HUES6 (cell line): ENCODE measurements around the gene MAPKAP1.

Source experiments
- H3K27ac ChIP-seq: 2 replicates; pipeline ENCODE4 v1.7.0; 2013; ENCODE audit warnings: low read depth, mild to moderate bottlenecking, low read length, inconsistent platforms
- H3K27me3 ChIP-seq: 2 replicates; pipeline ENCODE4 v1.6.1; 2013; ENCODE audit warnings: low read length; ENCODE audit not compliant: control insufficient read depth, insufficient read depth
- H3K36me3 ChIP-seq: 2 replicates; pipeline ENCODE4 v1.6.1; 2013; ENCODE audit warnings: low read length; ENCODE audit not compliant: control insufficient read depth, insufficient read depth
- H3K4me1 ChIP-seq: 2 replicates; pipeline ENCODE4 v1.6.1; 2013; ENCODE audit warnings: low read length; ENCODE audit not compliant: control insufficient read depth, insufficient read depth
- H3K4me3 ChIP-seq: 2 replicates; pipeline ENCODE4 v1.5.1; 2013; ENCODE audit warnings: low read depth, low read length
- H3K9ac ChIP-seq: one replicate; pipeline ENCODE4 v1.6.1; 2013; ENCODE audit warnings: mild to moderate bottlenecking, low read length
- H3K9me3 ChIP-seq: 2 replicates; pipeline ENCODE4 v1.6.1; 2013; ENCODE audit warnings: low read depth, low read length; ENCODE audit not compliant: control insufficient read depth, insufficient read depth

Gene MAPKAP1

GRCh38 chr9:125446561-125447094 lies 260.4 kb downstream of the MAPKAP1 start:
- no peaks in the 10 kb centered on the region for H3K27me3 ChIP-seq
- no peak overlapping the region for H3K9ac ChIP-seq
- H3K4me1 ChIP-seq: peaks cover 5% of the 10 kb centered on the region; the same call in 1 of the 2 replicates
- no peak overlapping the region for H3K4me3 ChIP-seq
- H3K27ac ChIP-seq: no peak overlapping the region
- no peaks in the 10 kb centered on the region for H3K9me3 ChIP-seq
- H3K36me3 ChIP-seq: 0 out of 2 replicates have a peak, but pooled peaks cover 9% of the 10 kb centered on the region

GRCh38 chr9:125444956-125445506 lies 262.0 kb downstream of the MAPKAP1 start:
- Histone ChIP-seq H3K4me3 (no peak overlapping the region), H3K27ac (no peak overlapping the region), H3K9ac (no peak overlapping the region), H3K36me3 (peaks cover 8% of the 10 kb centered on the region), H3K9me3 (no peaks in the 10 kb centered on the region), H3K4me1 (peaks cover 5% of the 10 kb centered on the region; the same call in 1 of the 2 replicates), H3K27me3 (no peaks in the 10 kb centered on the region)

- no peak overlapping the region for H3K27ac ChIP-seq
- no peak overlapping the region for H3K4me3 ChIP-seq
- no peaks in the 10 kb centered on the region for H3K27me3 ChIP-seq
- peaks cover 15% of the 10 kb centered on the region for H3K36me3 ChIP-seq
- H3K4me1 ChIP-seq: peaks cover 5% of the 10 kb centered on the region; the same call in 1 of the 2 replicates
- no peaks in the 10 kb centered on the region for H3K9me3 ChIP-seq
- no peak overlapping the region for H3K9ac ChIP-seq
Measured at GRCh38 chr9:125444166-125444565, 262.8 kb downstream of the MAPKAP1 start.

- no peaks in the 10 kb centered on the region for H3K9me3 ChIP-seq
- peaks cover 5% of the 10 kb centered on the region; the same call in 1 of the 2 replicates for H3K4me1 ChIP-seq
- no peak overlapping the region for H3K27ac ChIP-seq
- no peaks in the 10 kb centered on the region for H3K27me3 ChIP-seq
- peaks cover 15% of the 10 kb centered on the region for H3K36me3 ChIP-seq
- no peak overlapping the region for H3K9ac ChIP-seq
- no peak overlapping the region for H3K4me3 ChIP-seq
Measured at GRCh38 chr9:125443367-125443766, 263.6 kb downstream of the MAPKAP1 start.

- Histone ChIP-seq H3K27me3 (no peaks in the 10 kb centered on the region), H3K9me3 (no peaks in the 10 kb centered on the region), H3K9ac (no peak overlapping the region), H3K4me3 (no peak overlapping the region), H3K4me1 (peaks cover 5% of the 10 kb centered on the region; the same call in 1 of the 2 replicates), H3K36me3 (peaks cover 15% of the 10 kb centered on the region), H3K27ac (no peak overlapping the region)
Measured at GRCh38 chr9:125442452-125442851, 264.6 kb downstream of the MAPKAP1 start.

GRCh38 chr9:125440411-125440810 lies 266.6 kb downstream of the MAPKAP1 start:
- Histone ChIP-seq H3K27ac (no peak overlapping the region), H3K9ac (no peak overlapping the region), H3K4me3 (no peak overlapping the region), H3K4me1 (no peaks in the 10 kb centered on the region; the same call in 1 of the 2 replicates), H3K27me3 (no peaks in the 10 kb centered on the region), H3K36me3 (peaks cover 15% of the 10 kb centered on the region), H3K9me3 (no peaks in the 10 kb centered on the region)

GRCh38 chr9:125439434-125440272 lies 267.4 kb downstream of the MAPKAP1 start:
- H3K27me3 ChIP-seq: no peaks in the 10 kb centered on the region
- no peaks in the 10 kb centered on the region; the same call in 1 of the 2 replicates for H3K4me1 ChIP-seq
- H3K9me3 ChIP-seq: no peaks in the 10 kb centered on the region
- H3K9ac ChIP-seq: no peak overlapping the region
- no peak overlapping the region for H3K27ac ChIP-seq
- H3K4me3 ChIP-seq: no peak overlapping the region
- peaks cover 15% of the 10 kb centered on the region for H3K36me3 ChIP-seq

GRCh38 chr9:125438506-125439433 lies 268.2 kb downstream of the MAPKAP1 start:
- no peaks in the 10 kb centered on the region for H3K27me3 ChIP-seq
- no peak overlapping the region for H3K4me3 ChIP-seq
- H3K9ac ChIP-seq: no peak overlapping the region
- H3K36me3 ChIP-seq: peaks cover 11% of the 10 kb centered on the region
- no peaks in the 10 kb centered on the region; the same call in 1 of the 2 replicates for H3K4me1 ChIP-seq
- H3K27ac ChIP-seq: no peak overlapping the region
- H3K9me3 ChIP-seq: no peaks in the 10 kb centered on the region

GRCh38 chr9:125437771-125438221 lies 269.2 kb downstream of the MAPKAP1 start:
- Histone ChIP-seq H3K9me3 (no peaks in the 10 kb centered on the region), H3K27me3 (no peaks in the 10 kb centered on the region), H3K27ac (no peak overlapping the region), H3K9ac (no peak overlapping the region), H3K4me1 (no peaks in the 10 kb centered on the region; the same call in 1 of the 2 replicates), H3K36me3 (peaks cover 9% of the 10 kb centered on the region), H3K4me3 (no peak overlapping the region)

GRCh38 chr9:125436613-125437443 lies 270.2 kb downstream of the MAPKAP1 start:
- no peak overlapping the region for H3K27ac ChIP-seq
- peaks cover 7% of the 10 kb centered on the region; the same call in 1 of the 2 replicates for H3K4me1 ChIP-seq
- H3K9ac ChIP-seq: no peak overlapping the region
- no peak overlapping the region for H3K4me3 ChIP-seq
- no peaks in the 10 kb centered on the region for H3K9me3 ChIP-seq
- H3K36me3 ChIP-seq: peaks cover 9% of the 10 kb centered on the region
- H3K27me3 ChIP-seq: no peaks in the 10 kb centered on the region
